Measurements from ENCODE around the gene CPA5.

The CPA5 gene

GRCh38 chr7:130379019-130379418 lies 34.4 kb downstream of the CPA5 start:
- DNase-seq (ENCODE audit: low read depth in 2 of 2) = no peak

DNA sequence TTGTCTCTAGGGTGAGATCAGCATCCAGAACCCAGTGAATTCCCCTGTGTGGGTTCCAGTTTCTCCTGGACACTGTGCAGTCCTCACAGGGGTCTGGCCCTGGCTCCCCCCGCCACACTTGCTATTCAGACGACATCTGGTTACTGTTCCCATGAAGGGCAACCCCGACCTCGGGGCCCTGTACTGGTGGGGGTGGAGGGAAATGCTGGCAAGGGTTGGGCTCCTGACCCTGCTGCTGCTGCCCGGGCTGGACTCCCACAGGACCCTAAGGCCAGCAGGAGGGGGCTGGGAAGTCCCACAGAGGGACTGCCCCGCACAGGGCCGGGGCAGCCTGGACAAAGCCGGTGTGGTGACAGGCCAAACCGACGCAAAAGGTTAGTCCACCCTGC lies 34.9 kb downstream of the CPA5 start:
- DNase-seq (ENCODE audit: low read depth in 2 of 2) = no peak

- no peak for DNase-seq (ENCODE audit: low read depth in 2 of 2)
Measured at GRCh38 chr7:130379921-130380860, 35.6 kb downstream of the CPA5 start, which contains the start of gene CPA1. TSS of gene CPA1 (plus strand) at chr7:130380494. CDS start at chr7:130380521, 27 bp downstream.

DNA sequence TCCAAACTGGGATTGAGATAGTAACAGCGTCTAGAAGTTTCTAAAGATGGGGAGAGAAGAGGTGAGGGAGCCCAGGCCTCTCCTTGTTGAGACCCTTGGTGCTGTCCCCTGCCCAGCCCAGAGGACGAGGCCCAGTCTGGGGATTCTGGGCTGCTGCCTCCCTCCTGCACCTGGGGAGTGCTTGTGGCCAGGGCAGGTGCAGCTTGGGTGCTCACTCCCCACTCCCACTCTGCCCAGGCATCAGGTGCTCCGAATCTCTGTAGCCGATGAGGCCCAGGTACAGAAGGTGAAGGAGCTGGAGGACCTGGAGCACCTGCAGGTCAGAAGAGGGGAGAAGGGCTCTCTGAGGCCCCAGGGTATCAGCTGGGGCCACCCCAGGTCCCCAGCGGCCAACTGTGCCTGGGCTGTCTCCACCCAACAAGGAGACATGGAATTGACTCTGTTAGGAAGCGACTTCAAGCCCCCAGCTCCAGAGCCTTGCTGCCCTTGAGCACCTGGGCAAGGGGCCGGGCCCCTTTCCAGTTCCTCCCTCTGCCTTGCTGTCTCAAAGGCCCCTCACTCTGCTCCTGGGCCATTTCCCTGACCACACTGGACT lies 36.3 kb downstream of the CPA5 start:
- DNase-seq (ENCODE audit: low read depth in 2 of 2) = no peak

DNA sequence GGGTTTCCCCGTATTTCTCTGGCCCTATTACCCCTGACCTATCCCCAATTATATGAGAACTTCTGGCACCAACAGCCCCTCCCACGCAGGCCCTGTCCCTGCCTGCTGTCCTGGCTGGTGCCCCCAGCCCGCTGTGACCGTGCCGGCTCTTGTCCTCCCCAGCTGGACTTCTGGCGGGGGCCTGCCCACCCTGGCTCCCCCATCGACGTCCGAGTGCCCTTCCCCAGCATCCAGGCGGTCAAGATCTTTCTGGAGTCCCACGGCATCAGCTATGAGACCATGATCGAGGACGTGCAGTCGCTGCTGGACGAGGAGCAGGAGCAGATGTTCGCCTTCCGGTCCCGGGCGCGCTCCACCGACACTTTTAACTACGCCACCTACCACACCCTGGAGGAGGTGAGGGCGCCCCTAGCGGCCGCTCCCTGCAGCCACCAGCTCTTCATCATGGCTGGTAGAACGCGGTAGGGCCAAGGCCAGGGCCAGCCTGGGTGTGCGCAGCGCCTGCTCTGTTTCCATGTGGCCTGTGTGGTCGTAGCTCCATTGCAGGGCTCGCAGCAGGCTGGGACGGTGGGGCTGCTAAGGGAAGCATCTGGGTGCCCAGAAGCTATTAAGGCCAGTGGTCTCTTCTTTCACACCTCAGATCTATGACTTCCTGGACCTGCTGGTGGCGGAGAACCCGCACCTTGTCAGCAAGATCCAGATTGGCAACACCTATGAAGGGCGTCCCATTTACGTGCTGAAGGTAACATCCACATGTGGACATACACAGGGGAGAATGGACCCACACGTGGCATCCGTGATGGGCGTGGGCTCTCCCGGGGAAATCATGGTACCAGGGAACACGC lies 37.1 kb downstream of the CPA5 start:
- no peak for DNase-seq (ENCODE audit: low read depth in 2 of 2)

DNA sequence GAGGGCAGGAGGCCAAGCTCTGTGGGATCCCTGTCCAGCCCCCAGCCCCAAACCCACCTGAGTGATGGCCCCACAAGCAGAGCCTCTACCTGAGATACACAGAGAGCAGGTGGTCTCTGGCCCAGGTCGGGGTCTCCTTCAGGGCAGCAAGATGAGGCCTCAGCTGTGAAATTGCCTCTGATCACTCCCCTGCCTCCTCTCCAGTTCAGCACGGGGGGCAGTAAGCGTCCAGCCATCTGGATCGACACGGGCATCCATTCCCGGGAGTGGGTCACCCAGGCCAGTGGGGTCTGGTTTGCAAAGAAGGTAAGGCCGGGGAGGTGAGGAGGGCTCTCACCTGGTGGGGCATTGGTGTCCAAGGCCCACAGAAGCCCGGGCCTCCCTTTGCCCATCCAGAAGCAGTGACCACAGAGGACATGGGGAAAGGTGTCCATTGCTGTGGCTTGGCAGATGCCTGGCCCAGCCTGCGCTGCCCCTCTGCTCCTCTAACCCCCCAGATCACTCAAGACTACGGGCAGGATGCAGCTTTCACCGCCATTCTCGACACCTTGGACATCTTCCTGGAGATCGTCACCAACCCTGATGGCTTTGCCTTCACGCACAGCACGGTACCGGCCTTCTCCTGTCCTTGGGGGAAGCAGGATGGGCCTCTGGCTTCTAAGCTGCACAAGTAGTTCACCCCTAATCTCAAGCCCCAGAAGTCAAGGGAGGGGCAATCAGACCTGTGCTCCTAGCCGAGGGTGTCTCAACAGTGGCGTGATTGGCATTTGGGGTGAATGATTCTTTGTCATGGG lies 38.8 kb downstream of the CPA5 start:
- no peak for DNase-seq (ENCODE audit: low read depth in 2 of 2)

- no peak for DNase-seq (ENCODE audit: low read depth in 2 of 2)
Measured at GRCh38 chr7:130384371-130384801, 39.8 kb downstream of the CPA5 start.

DNA sequence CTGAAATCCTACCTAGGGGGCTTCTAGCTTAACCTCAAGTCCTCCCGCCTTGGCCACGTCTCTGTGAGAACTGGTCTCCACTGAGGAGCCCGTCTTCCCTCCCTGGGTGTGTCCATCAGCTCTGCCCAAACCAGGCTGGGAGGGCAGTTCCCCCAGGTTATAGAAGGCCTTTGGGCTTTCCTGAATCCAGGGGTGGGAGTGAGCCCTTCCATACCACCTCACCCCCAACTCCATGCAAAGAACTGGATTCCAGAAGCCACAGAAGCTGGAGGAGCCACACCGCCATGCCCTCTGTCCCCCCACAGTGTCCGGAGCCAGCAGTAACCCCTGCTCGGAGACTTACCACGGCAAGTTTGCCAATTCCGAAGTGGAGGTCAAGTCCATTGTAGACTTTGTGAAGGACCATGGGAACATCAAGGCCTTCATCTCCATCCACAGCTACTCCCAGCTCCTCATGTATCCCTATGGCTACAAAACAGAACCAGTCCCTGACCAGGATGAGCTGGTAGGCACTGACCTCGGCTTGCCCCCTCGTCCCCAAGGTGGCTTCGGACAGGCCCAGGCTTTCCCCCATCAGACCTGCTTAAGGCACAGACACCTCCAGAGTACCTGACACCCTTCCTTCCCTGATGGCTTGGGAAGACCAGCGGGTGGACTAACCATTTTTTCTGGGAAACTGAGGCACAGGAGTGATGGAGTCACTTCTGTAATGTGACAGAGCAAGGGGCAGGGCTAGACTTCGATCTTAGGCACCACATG lies 40.4 kb downstream of the CPA5 start:
- no peak for DNase-seq (ENCODE audit: low read depth in 2 of 2)

- no peak for DNase-seq (ENCODE audit: low read depth in 2 of 2)
Measured at GRCh38 chr7:130385600-130386066, 41.0 kb downstream of the CPA5 start.

DNA sequence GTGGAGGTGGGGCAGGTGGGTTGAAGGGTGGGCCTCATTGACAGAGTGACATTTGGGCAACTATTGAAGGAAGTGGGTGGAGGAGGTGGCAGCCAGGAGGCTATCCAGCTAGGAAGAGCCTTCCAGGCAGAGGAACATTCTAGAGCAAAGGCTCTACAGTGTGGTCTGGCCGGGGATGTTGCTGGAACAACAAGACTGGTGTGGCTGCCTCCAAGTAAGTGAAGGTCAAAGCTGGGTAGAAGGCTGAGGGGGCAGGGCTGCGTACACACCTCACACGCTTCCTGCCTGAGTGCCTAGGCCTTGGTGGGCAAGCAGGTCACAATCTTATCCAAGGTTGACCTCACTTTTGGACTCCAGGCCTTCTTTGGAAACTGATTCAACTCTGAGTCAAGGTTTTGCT lies 42.3 kb downstream of the CPA5 start:
- DNase-seq (ENCODE audit: low read depth in 2 of 2) = no peak

GRCh38 chr7:130387306-130387627 lies 42.7 kb downstream of the CPA5 start:
- no peak for DNase-seq (ENCODE audit: low read depth in 2 of 2)

- DNase-seq (ENCODE audit: low read depth in 2 of 2) = no peak
Measured at GRCh38 chr7:130387628-130388403, 43.2 kb downstream of the CPA5 start.

GRCh38 chr7:130388671-130389070 lies 44.1 kb downstream of the CPA5 start:
- no peak for DNase-seq (ENCODE audit: low read depth in 2 of 2)

GRCh38 chr7:130390486-130390885 lies 45.9 kb downstream of the CPA5 start:
- no peak for DNase-seq (ENCODE audit: low read depth in 2 of 2)

GRCh38 chr7:130393101-130393561 lies 48.5 kb downstream of the CPA5 start:
- DNase-seq (ENCODE audit: low read depth in 2 of 2) = no peak

- no peak for DNase-seq (ENCODE audit: low read depth in 2 of 2)
Measured at GRCh38 chr7:130393841-130394411, 49.3 kb downstream of the CPA5 start.

GRCh38 chr7:130394421-130395195 lies 50.0 kb downstream of the CPA5 start:
- DNase-seq (ENCODE audit: low read depth in 2 of 2) = peak in 1 of 2 donors; percentile 21

- no peak for DNase-seq (ENCODE audit: low read depth in 2 of 2)
Measured at GRCh38 chr7:130395421-130395820, 50.8 kb downstream of the CPA5 start.

DNA sequence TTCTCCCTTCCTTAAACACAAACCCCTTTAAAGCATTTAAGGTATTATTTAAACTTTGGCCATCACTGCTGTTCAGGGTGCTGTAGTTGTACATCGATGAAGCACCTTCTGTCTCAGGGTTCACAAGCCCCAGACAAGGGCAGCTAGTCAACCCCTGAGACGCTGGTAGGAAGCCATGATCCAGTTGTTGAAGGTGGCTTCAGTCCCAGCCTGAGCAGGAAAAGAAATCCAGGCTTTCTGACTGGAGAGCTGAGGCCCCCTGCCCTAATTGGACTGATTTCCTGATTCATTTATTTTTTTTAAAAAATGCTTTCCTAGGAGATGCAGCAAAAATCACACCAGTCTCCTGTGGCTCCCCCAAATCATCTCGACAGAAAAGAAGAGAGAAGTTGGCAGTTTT lies 51.5 kb downstream of the CPA5 start:
- DNase-seq (ENCODE audit: low read depth in 2 of 2) = no peak

Data from stimulated activated CD8-positive, alpha-beta memory T cell treated with anti-CD3 and anti-CD28 coated beads, Interleukin-15, amount 100 ng/mL, for 4 hours (primary cell).